Stimulated activated CD8-positive, alpha-beta memory T cell treated with anti-CD3 and anti-CD28 coated beads, Interleukin-15, amount 100 ng/mL, for 1 hour (primary cell): Measurements from ENCODE around the gene KMT5B.
A peak's percentile ranks its signal among the peaks of the same experiment; 100 is the strongest.

ENCODE experiments used
- DNase-seq: peaks from one replicate; pipeline ENCODE4 v3.0.0-alpha.2; 2020; ENCODE audit warnings: low read depth

The KMT5B gene

GRCh38 chr11:68142441-68143309 is 70.4 kb downstream of the KMT5B start:
- no peak for DNase-seq

- DNase-seq = no peak
These were observed 71.1 kb downstream of the KMT5B start for GRCh38 chr11:68142028-68142412.

GRCh38 chr11:68141246-68142027 is 71.7 kb downstream of the KMT5B start:
- DNase-seq = no peak

GRCh38 chr11:68140496-68141245 is 72.4 kb downstream of the KMT5B start:
- no peak for DNase-seq

- DNase-seq = no peak
These were observed 74.9 kb downstream of the KMT5B start for GRCh38 chr11:68138237-68138636.

GRCh38 chr11:68137833-68138232 is 75.3 kb downstream of the KMT5B start:
- DNase-seq = no peak

- DNase-seq = no peak
These were observed 76.2 kb downstream of the KMT5B start for GRCh38 chr11:68136866-68137265.

- DNase-seq = no peak
These were observed 77.9 kb downstream of the KMT5B start for GRCh38 chr11:68135161-68135560.

GRCh38 chr11:68133761-68134160 is 79.3 kb downstream of the KMT5B start:
- DNase-seq = no peak

- no peak for DNase-seq
These were observed 83.0 kb downstream of the KMT5B start for GRCh38 chr11:68130121-68130520.

GRCh38 chr11:68128682-68129327 is 84.3 kb downstream of the KMT5B start:
- no peak for DNase-seq

- no peak for DNase-seq
These were observed 85.1 kb downstream of the KMT5B start for GRCh38 chr11:68127714-68128681.

- no peak for DNase-seq
These were observed 87.9 kb downstream of the KMT5B start for GRCh38 chr11:68125164-68125563.

GRCh38 chr11:68122936-68123539 is 90.1 kb downstream of the KMT5B start:
- no peak for DNase-seq

GRCh38 chr11:68121067-68121899 is 91.8 kb downstream of the KMT5B start, which contains the start of gene CHKA:
TSS of gene CHKA (minus strand) at chr11:68121388. CDS start at chr11:68121177, 211 bp downstream.
- DNase-seq = peak; percentile 62

- DNase-seq = no peak
These were observed 92.6 kb downstream of the KMT5B start for GRCh38 chr11:68120273-68121066.

- DNase-seq = no peak
These were observed 94.2 kb downstream of the KMT5B start for GRCh38 chr11:68118706-68119448.
